A549 treated with AZD2906 at 1 μM for 4 hours (cell line): ENCODE results near the gene DNAJB5. TPM values are rescaled to one million over a fixed set of nuclear protein-coding genes. Genes with fewer than 3 reads are reported as not detected.

Source experiments
- total RNA-seq: library from RNA; stranded (reverse); fragments of 200-300 nt; extraction: Qiagen RNA extraction; gene quantifications from 5 replicates; pipeline ENCODE4 v1.2.3, GENCODE V29; 2022

The DNAJB5 gene
- 9.5 to 13.6 TPM (median 12.0 TPM) in 5 replicates for total RNA-seq

DNA sequence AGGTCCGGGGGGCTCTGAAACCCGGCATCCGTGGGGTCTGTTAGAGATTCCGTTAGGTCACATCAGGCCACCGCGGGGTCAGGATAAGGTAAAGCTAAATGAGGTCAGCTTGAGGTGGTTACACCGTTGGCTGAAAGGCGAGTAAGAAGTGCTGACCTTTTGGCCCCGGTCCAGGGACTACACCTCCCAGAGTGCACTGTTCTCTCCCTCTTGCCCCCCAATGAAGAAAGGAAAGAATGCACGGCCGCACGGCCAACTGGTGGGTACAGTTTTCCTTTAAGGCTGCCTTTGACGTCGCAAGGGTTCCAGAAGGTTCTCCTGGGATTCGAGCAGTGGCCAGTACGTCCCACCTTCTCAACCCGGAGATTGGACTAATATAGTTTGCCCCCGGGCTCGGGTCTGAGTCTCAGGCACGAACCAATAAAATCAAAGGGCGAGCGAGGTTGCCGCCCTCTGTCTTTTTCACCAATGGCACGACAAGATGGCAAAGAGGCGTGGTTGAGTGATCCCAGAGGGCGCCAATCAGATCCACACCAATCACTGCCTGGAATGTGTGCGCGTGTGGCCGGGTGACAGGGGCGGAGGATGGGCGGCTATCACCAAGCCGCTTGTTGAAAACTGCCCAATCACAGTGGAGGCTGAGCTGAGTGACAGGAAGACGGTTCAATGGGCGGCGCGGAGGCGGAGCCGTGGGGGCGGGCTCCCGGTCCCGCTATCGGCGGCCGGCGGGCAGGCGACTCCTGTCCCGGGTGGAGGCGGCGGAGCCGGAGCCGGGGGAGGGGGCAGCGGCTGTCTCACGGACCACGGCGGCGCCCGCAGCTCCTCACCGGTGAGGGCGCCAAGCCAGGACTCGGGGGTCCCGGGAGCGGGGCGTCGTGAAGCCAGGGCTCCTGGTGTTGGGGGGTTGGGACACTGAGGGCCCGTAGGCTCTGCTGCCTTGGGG is at the start of gene DNAJB5:
Gene DNAJB5, plus strand, starts transcription at position 743 of the 943 bp plus-strand sequence. CDS start 886 bp downstream, outside the sequence.

DNA sequence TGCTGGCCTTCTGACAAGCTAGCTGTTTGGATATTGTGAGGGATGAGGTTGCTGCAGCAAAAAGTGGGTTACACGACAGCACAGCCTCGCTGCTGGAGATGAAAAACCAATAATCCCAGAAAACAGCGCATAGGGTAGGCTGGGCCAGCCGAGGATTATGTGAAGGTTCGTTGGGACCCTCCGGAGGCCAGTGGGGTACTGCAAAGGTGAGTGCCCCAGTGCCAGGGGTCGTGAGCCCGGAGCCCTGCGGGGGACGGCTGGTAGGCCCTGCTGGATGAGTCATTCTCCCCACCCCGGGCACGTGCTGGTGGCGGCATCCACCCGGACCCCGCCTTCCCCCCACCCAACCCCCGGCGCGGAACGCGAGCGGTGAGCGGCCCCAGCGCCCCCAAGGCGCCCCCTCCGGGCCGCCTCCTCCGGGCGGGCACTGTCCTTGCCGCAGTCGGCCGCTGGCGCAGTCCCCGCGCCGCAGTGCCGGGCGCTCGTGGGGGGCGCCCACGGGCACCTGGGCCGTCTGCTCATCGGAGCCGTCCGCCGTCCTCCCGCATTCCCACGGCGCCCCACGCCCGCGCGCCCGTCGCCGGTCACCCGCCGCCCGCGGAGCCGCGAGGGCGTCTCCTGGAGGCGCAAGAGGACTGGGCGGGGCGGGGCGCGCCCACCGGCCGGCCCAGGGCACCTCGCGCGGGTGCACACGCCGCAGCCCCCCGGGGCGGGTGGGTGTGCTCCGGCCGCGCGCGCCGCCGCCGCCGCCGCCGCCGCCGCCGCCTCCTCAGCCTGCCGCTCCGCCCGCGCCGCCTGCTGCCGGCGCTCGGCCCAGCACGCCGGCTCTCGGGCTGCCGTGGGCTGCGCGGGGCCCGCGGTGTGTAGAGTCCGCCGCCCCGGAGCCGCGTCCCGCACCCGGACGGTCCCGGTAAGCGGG is 31.8 kb upstream of the DNAJB5 start, which contains the start of gene PHF24:
Gene PHF24, plus strand, starts transcription at position 794 of the 919 bp plus-strand sequence. CDS start 13,014 bp downstream, outside the sequence.

Other genes starting within 250 kb of the DNAJB5 start
- 0.07 to 0.19 TPM (median 0.13 TPM) in 5 replicates for gene PHF24, start 31.5 kb upstream of the DNAJB5 start, total RNA-seq
- gene VCP, start 82.9 kb downstream of the DNAJB5 start, total RNA-seq = 259 to 281 TPM (median 276 TPM) in 5 replicates
- gene FANCG, start 90.2 kb downstream of the DNAJB5 start, total RNA-seq = 36.8 to 53.2 TPM (median 49.2 TPM) in 5 replicates
- 40.4 to 52.7 TPM (median 49.8 TPM) in 5 replicates for gene PIGO, start 106.8 kb downstream of the DNAJB5 start, total RNA-seq
- 220 to 269 TPM (median 247 TPM) in 5 replicates for gene STOML2, start 113.4 kb downstream of the DNAJB5 start, total RNA-seq
- 7.8 to 12.9 TPM (median 12.3 TPM) in 5 replicates for gene ATOSB, start 126.1 kb downstream of the DNAJB5 start, total RNA-seq
- 9.7 to 12.2 TPM (median 10.8 TPM) in 5 replicates for gene UNC13B, start 172.3 kb downstream of the DNAJB5 start, total RNA-seq